WTC11 (cell line): Measurements from ENCODE around the gene EXOC3L2. TPM values are rescaled to one million over a fixed set of nuclear protein-coding genes. Genes with fewer than 3 reads are reported as not detected.

Experiments used
- ATAC-seq: fragments of 200-7000 bp; cut with Tn5 transposase; 2 replicates; pipeline ENCODE4 v1.10.0; 2021; ENCODE audit warnings: mild to moderate bottlenecking, moderate library complexity
- CTCF ChIA-PET: fragments of 300-600 bp; sonication (Branson Sonifier 250); formaldehyde crosslinking; loops from one replicate; lab custom pipeline; 2021; ENCODE audit warnings: antibody characterized with exemption; lab: Charles Lee
- POLR2A ChIA-PET: fragments of 350-600 bp; sonication (Branson Sonifier 250); formaldehyde crosslinking; loops from one replicate; lab custom pipeline; 2021; ENCODE audit warnings: antibody characterized with exemption; lab: Charles Lee
- DNase-seq: peaks from one replicate; pipeline ENCODE4 v3.0.0; 2021; ENCODE audit warnings: low spot score
- H3K27ac Mint-ChIP-seq: 2 replicates; pipeline ENCODE4 v1.8.0; 2021; ENCODE audit warnings: mixed read lengths
- H3K27me3 Mint-ChIP-seq: 2 replicates; pipeline ENCODE4 v1.8.0; 2021; ENCODE audit warnings: low read depth, mild to moderate bottlenecking, moderate library complexity, mixed read lengths
- H3K36me3 Mint-ChIP-seq: 2 replicates; pipeline ENCODE4 v1.8.0; 2021; ENCODE audit warnings: mixed read lengths
- H3K4me1 Mint-ChIP-seq: 2 replicates; pipeline ENCODE4 v1.8.0; 2022; ENCODE audit warnings: mixed read lengths
- H3K4me3 Mint-ChIP-seq: 2 replicates; pipeline ENCODE4 v1.8.0; 2021; ENCODE audit warnings: mild to moderate bottlenecking, moderate library complexity, mixed read lengths
- H3K9me3 Mint-ChIP-seq: 2 replicates; pipeline ENCODE4 v1.8.0; 2021; ENCODE audit warnings: mixed read lengths
- ATF3 ChIP-seq: sonication (generic); formaldehyde crosslinking; conservative IDR thresholded peaks from 2 replicates; pipeline ENCODE4 v1.8.1; 2022; ENCODE audit warnings: mild to moderate bottlenecking, missing genetic modification reagents
- CREM ChIP-seq: sonication (generic); formaldehyde crosslinking; IDR thresholded peaks from 2 replicates; pipeline ENCODE4 v1.8.1; 2022; ENCODE audit warnings: mild to moderate bottlenecking, missing genetic modification reagents, moderate library complexity
- ETV6 ChIP-seq: sonication (generic); formaldehyde crosslinking; IDR thresholded peaks from 2 replicates; pipeline ENCODE4 v1.8.1; 2022; ENCODE audit warnings: mild to moderate bottlenecking, missing genetic modification reagents
- FOXP4 ChIP-seq: sonication (generic); formaldehyde crosslinking; IDR thresholded peaks from 2 replicates; pipeline ENCODE4 v1.8.0; 2022; ENCODE audit warnings: mild to moderate bottlenecking, missing genetic modification reagents
- HMGA2 ChIP-seq: fragments of 250-450 bp; sonication (Bioruptor Pico); IDR thresholded peaks from 2 replicates; pipeline ENCODE4 v1.4.0; 2021; ENCODE audit warnings: mild to moderate bottlenecking, moderate library complexity
- JAZF1 ChIP-seq: fragments of 250-450 bp; sonication (Bioruptor Pico); IDR thresholded peaks from 2 replicates; pipeline ENCODE4 v1.9.0; 2021; ENCODE audit warnings: moderate library complexity, mild to moderate bottlenecking, inconsistent platforms
- MAX ChIP-seq: sonication (generic); formaldehyde crosslinking; IDR thresholded peaks from 2 replicates; pipeline ENCODE4 v1.8.0; 2022; ENCODE audit warnings: mild to moderate bottlenecking, missing genetic modification reagents
- SMAD4 ChIP-seq: sonication (generic); formaldehyde crosslinking; IDR thresholded peaks from 2 replicates; pipeline ENCODE4 v1.8.0; 2022; ENCODE audit warnings: mild to moderate bottlenecking, missing genetic modification reagents
- SOX15 ChIP-seq: fragments of 250-450 bp; sonication (Bioruptor Pico); IDR thresholded peaks from 2 replicates; pipeline ENCODE4 v1.9.0; 2021; ENCODE audit warnings: mild to moderate bottlenecking
- SP1 ChIP-seq: sonication (generic); formaldehyde crosslinking; conservative IDR thresholded peaks from 2 replicates; pipeline ENCODE4 v1.8.1; 2022; ENCODE audit warnings: missing genetic modification reagents
- ZBTB21 ChIP-seq: sonication (generic); formaldehyde crosslinking; IDR thresholded peaks from 2 replicates; pipeline ENCODE4 v1.8.1; 2023; ENCODE audit warnings: mild to moderate bottlenecking, missing genetic modification reagents, borderline replicate concordance
- ZNF416 ChIP-seq: fragments of 250-450 bp; sonication (Bioruptor Pico); IDR thresholded peaks from 2 replicates; pipeline ENCODE4 v1.9.0; 2021; ENCODE audit warnings: mild to moderate bottlenecking, inconsistent platforms
- total RNA-seq: library from RNA; stranded (reverse); gene quantifications from 3 replicates; pipeline ENCODE4 v1.2.3, GENCODE V29; 2021
- TF ChIP-seq, protein P1 (sequence below): sonication (generic); formaldehyde crosslinking; IDR thresholded peaks from 2 replicates; pipeline ENCODE4 v1.8.0; 2023; ENCODE audit warnings: missing genetic modification reagents
- TF ChIP-seq, protein P2 (sequence below): fragments of 250-450 bp; sonication (Bioruptor Pico); IDR thresholded peaks from 2 replicates; pipeline ENCODE4 v1.9.0; 2021; ENCODE audit warnings: moderate library complexity, mild to moderate bottlenecking, inconsistent platforms, borderline replicate concordance

EXOC3L2 gene
- total RNA-seq, 1 experiment from 2014 or later, result 2.7 TPM

DNA sequence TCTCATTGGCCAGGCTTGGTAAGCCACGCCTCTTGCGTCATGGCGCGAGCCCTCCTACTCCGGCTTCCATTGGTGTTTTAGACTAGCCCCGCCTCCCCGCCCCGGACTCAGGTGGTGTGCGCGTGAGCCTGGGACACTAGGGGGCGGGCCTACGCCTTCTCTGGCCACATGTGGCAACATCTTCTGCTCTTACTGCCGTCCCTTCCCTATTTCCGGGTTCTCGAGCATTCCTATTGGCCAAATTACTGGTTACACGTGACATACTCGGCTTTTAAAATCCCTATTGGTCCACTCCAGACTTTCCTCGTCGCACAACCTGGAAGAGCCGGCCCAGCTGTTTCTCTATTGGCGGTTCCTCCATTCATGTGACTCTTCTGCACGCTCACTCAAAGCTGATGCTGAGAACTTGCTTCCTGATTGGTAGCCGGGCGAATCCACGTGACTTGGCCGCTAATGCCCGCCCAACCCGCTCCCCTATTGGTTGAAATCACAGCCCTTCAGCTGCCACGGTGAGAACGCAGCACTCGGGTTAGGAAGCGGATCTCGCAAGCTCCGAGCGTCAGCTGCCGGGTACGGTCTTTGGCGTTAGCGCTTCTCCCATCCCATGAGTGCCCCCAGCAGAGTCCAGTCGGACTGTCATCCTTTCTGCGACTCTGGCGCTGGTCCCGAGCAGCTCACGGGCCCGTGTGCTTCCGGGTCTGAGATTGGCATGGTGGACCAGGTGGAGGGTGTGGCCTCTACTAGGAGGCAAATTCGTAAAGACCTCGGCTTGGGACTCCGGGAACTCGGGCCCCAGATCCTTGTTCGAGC, 66.7 kb downstream of the EXOC3L2 start, which contains the start of gene BLOC1S3 (continued):
- TF ChIP-seq, protein P1, sequence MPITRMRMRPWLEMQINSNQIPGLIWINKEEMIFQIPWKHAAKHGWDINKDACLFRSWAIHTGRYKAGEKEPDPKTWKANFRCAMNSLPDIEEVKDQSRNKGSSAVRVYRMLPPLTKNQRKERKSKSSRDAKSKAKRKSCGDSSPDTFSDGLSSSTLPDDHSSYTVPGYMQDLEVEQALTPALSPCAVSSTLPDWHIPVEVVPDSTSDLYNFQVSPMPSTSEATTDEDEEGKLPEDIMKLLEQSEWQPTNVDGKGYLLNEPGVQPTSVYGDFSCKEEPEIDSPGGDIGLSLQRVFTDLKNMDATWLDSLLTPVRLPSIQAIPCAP (CRISPR knock-in tag), result no peak
- TF ChIP-seq FOXP4 (no peak), JAZF1 (CRISPR knock-in tag) (no peak), ATF3 (CRISPR knock-in tag) (no peak), SMAD4 (CRISPR knock-in tag) (no peak), ETV6 (CRISPR knock-in tag) (peak; percentile 40; the same call in 1 of the 2 replicates), SP1 (CRISPR knock-in tag) (peak; percentile 86), ZBTB21 (no peak), MAX (peak; percentile 92), CREM (CRISPR knock-in tag) (peak; percentile 85)
- TF ChIP-seq, all 79 proteins: peak for 13

GRCh38 chr19:45177817-45178261, 67.4 kb downstream of the EXOC3L2 start, which contains the start of gene TRAPPC6A:
Gene TRAPPC6A (minus strand): TSS chr19:45178237. CDS start chr19:45178218, 19 bp downstream.
- CTCF ChIA-PET, result interaction anchor here (0.6 to 2.4 kb wide), 34 partner anchors 10 to 308 kb away, joined by 3 to 73 read pairs (median 5); partner anchors contain the start of genes GEMIN7, NKPD1 and PPP1R37

DNA sequence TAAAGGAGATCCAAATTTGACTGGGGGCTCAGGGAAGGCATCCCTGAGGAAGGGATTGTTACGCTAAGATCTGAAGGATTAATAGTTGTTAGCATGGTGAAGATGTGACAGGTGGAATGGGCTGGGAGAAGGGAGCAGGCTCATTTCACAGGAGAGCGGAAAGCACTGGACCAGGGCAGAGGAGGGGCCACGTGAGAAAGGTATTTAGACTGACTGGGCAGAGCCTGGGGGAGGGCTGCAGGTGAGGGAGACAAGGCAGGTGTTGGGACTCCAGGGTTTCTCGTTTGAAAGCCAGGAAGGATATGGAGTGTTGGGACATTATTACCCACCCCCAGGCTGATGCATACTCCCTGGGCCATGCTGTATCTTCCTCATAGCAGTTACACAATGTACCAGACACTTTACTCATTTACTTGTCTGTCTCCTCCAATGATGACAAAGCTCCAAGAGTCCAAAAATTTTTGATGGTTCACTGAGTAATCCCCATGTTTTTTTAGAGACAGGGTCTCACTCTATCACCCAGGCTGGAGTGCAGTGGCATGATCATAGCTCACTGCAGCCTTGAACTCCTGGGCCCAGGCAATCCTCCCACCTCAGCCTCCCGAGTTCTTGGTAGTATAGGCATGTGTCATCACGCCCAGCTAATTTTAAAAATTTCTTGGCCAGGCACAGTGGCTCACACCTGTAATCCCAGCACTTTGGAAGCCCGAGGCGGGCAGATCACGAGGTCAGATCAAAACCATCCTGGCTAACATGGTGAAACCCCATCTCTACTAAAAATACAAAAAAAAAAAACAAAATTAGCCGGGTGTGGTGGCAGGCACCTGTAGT, 69.5 kb downstream of the EXOC3L2 start:
- TF ChIP-seq SOX15 (CRISPR knock-in tag), result no peak
- Mint-ChIP-seq H3K36me3 (no peaks in the 10 kb centered on the region), H3K9me3 (no peaks in the 10 kb centered on the region), H3K4me3 (peak overlapping the region; percentile 27; the same call in 1 of the 2 replicates), H3K27me3 (peaks cover 8% of the 10 kb centered on the region), H3K4me1 (no peaks in the 10 kb centered on the region), H3K27ac (peak overlapping the region; percentile 86)
- ChIA-PET CTCF (interaction anchor here (1.1 to 1.5 kb wide), 2 partner anchors 11 kb away, joined by 3 read pairs; no protein-coding TSS in a partner anchor), POLR2A (no interaction called here)
- ATAC-seq, result no peak
- DNase-seq, result no peak

More at GRCh38 chr19:45177817-45178261, 67.4 kb downstream of the EXOC3L2 start, which contains the start of gene TRAPPC6A:
- TF ChIP-seq ZNF416 (CRISPR knock-in tag), result 0 out of 2 replicates have a peak, but pooled peaks have one; percentile 31
- TF ChIP-seq HMGA2, result no peak
- TF ChIP-seq SOX15 (CRISPR knock-in tag), result no peak
- TF ChIP-seq, protein P2, sequence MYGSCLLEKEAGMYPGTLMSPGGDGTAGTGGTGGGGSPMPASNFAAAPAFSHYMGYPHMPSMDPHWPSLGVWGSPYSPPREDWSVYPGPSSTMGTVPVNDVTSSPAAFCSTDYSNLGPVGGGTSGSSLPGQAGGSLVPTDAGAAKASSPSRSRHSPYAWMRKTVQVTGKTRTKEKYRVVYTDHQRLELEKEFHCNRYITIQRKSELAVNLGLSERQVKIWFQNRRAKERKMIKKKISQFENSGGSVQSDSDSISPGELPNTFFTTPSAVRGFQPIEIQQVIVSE (CRISPR knock-in tag), result no peak
- TF ChIP-seq, all 79 proteins: peak for 1
- Mint-ChIP-seq H3K4me1 (peaks cover 8% of the 10 kb centered on the region; the same call in 1 of the 2 replicates), H3K27me3 (peaks cover 8% of the 10 kb centered on the region; the same call in 1 of the 2 replicates), H3K27ac (peak within 1 kb of the TSS; percentile 94), H3K4me3 (peak within 1 kb of the TSS; percentile 90), H3K36me3 (no peaks in the 10 kb centered on the region), H3K9me3 (no peaks in the 10 kb centered on the region)
- ATAC-seq (no peak; the same call in 1 of the 2 replicates), DNase-seq (peak; percentile 36)
- POLR2A ChIA-PET, result interaction anchor here (0.7 to 2.5 kb wide), 4 partner anchors 9 to 1967 kb away, joined by 3 to 14 read pairs (median 8); partner anchors contain the start of genes PPP1R37 and SIX5
